GM23338 (cell line): Measurements from ENCODE around the gene ABCB11. TPM values are rescaled to one million over a fixed set of nuclear protein-coding genes. Genes with fewer than 3 reads are reported as not detected.

Experiments
- ATAC-seq: fragments of 200-7000 bp; cut with Tn5 transposase; 3 replicates; pipeline ENCODE4 v1.9.1; 2020
- DNase-seq: peaks from one replicate; pipeline ENCODE4 v3.0.0-alpha.2; 2015; ENCODE audit warnings: low spot score
- H2AFZ ChIP-seq: fragments of 200-600 bp; sonication (generic); 2 replicates; pipeline ENCODE4 v1.8.0; 2016; ENCODE audit warnings: antibody characterized with exemption, mild to moderate bottlenecking, moderate library complexity
- H3F3A ChIP-seq: fragments of 200-600 bp; sonication (generic); replicated peaks from 2 replicates; pipeline ENCODE4 v1.8.0; 2017; ENCODE audit warnings: antibody characterized with exemption, mixed run types, low read depth
- H3K27ac ChIP-seq: fragments of 200-600 bp; sonication (generic); 2 replicates; pipeline ENCODE4 v1.6.1; 2016; ENCODE audit warnings: low read depth
- H3K27me3 ChIP-seq: fragments of 200-600 bp; sonication (generic); 2 replicates; pipeline ENCODE4 v1.8.0; 2016; ENCODE audit warnings: mild to moderate bottlenecking, mixed run types, moderate library complexity; ENCODE audit not compliant: insufficient read depth
- H3K36me3 ChIP-seq: fragments of 200-600 bp; sonication (generic); 2 replicates; pipeline ENCODE4 v1.8.0; 2016; ENCODE audit warnings: mild to moderate bottlenecking; ENCODE audit not compliant: insufficient read depth
- H3K4me1 ChIP-seq: fragments of 200-600 bp; sonication (generic); 2 replicates; pipeline ENCODE4 v1.8.0; 2016; ENCODE audit warnings: mild to moderate bottlenecking, moderate library complexity; ENCODE audit not compliant: insufficient read depth
- H3K4me2 ChIP-seq: fragments of 200-600 bp; sonication (generic); 2 replicates; pipeline ENCODE4 v1.7.1; 2017; ENCODE audit warnings: mixed run types
- H3K4me3 ChIP-seq: fragments of 200-600 bp; sonication (generic); 2 replicates; pipeline ENCODE4 v1.6.1; 2016; ENCODE audit warnings: mixed run types
- H3K79me2 ChIP-seq: fragments of 200-600 bp; sonication (generic); replicated peaks from 2 replicates; pipeline ENCODE4 v1.8.0; 2017; ENCODE audit warnings: mild to moderate bottlenecking; ENCODE audit not compliant: insufficient read depth
- H3K9me2 ChIP-seq: fragments of 200-600 bp; sonication (generic); 2 replicates; pipeline ENCODE4 v1.8.0; 2017; ENCODE audit not compliant: insufficient read depth
- H4K20me1 ChIP-seq: fragments of 200-600 bp; sonication (generic); replicated peaks from 2 replicates; pipeline ENCODE4 v1.8.0; 2017; ENCODE audit warnings: mild to moderate bottlenecking; ENCODE audit not compliant: insufficient read depth
- H3K27ac Mint-ChIP-seq: 2 replicates; pipeline ENCODE4 v1.8.0; 2020; ENCODE audit warnings: inconsistent platforms, mild to moderate bottlenecking, moderate library complexity, mixed read lengths
- H3K27me3 Mint-ChIP-seq: 3 replicates; pipeline ENCODE4 v1.8.0; 2022; ENCODE audit warnings: low read depth, mild to moderate bottlenecking, moderate library complexity, mixed read lengths, inconsistent platforms; ENCODE audit not compliant: insufficient read depth, poor library complexity
- H3K36me3 Mint-ChIP-seq: 3 replicates; pipeline ENCODE4 v1.8.0; 2021; ENCODE audit warnings: low read depth, mild to moderate bottlenecking, inconsistent platforms, moderate library complexity, mixed read lengths
- H3K4me1 Mint-ChIP-seq: 3 replicates; pipeline ENCODE4 v1.8.0; 2020; ENCODE audit warnings: mild to moderate bottlenecking, inconsistent platforms, mixed read lengths
- H3K4me3 Mint-ChIP-seq: 3 replicates; pipeline ENCODE4 v1.8.0; 2021; ENCODE audit warnings: moderate library complexity, mild to moderate bottlenecking, inconsistent platforms, mixed read lengths
- H3K9me3 Mint-ChIP-seq: 3 replicates; pipeline ENCODE4 v1.8.0; 2020; ENCODE audit warnings: moderate library complexity, mild to moderate bottlenecking, inconsistent platforms, mixed read lengths
- CREB1 ChIP-seq: fragments of 250-450 bp; sonication (Bioruptor Pico); IDR thresholded peaks from 2 replicates; pipeline ENCODE4 v1.5.0; 2020; ENCODE audit warnings: low read depth, mild to moderate bottlenecking, moderate library complexity
- EZH2 ChIP-seq: fragments of 200-600 bp; sonication (generic); IDR thresholded peaks from one replicate; pipeline ENCODE4 v1.8.0; 2017; ENCODE audit warnings: antibody characterized with exemption, mild to moderate bottlenecking, low read depth; ENCODE audit not compliant: unreplicated experiment
- EZH2phosphoT487 ChIP-seq: fragments of 200-600 bp; sonication (generic); IDR thresholded peaks from one replicate; pipeline ENCODE4 v1.8.1; 2018; ENCODE audit warnings: antibody characterized with exemption; ENCODE audit not compliant: unreplicated experiment
- JUNB ChIP-seq: IDR thresholded peaks from one replicate; pipeline ENCODE4 v1.6.1; 2016; ENCODE audit warnings: antibody characterized with exemption; ENCODE audit not compliant: unreplicated experiment
- NANOG ChIP-seq: IDR thresholded peaks from 2 replicates; pipeline ENCODE4 v1.6.1; 2016; ENCODE audit warnings: antibody characterized with exemption, borderline replicate concordance
- POLR2AphosphoS5 ChIP-seq: IDR thresholded peaks from 2 replicates; pipeline ENCODE4 v1.6.1; 2016; ENCODE audit warnings: antibody characterized with exemption, low read depth
- STAT1 ChIP-seq: IDR thresholded peaks from one replicate; pipeline ENCODE4 v1.6.1; 2016; ENCODE audit warnings: antibody characterized with exemption; ENCODE audit not compliant: unreplicated experiment
- ZNF331 ChIP-seq: fragments of 250-450 bp; sonication (Bioruptor Pico); IDR thresholded peaks from 2 replicates; pipeline ENCODE4 v1.5.0; 2020; ENCODE audit warnings: low read depth, mild to moderate bottlenecking, moderate library complexity
- polyA plus RNA-seq: library from polyadenylated mRNA; unstranded; fragments of >200 nt; fragmentation: Nextera tagmentation; extraction: Ambion mirVana; gene quantifications from 2 replicates; pipeline ENCODE4 v1.2.1, GENCODE V29; 2016
- total RNA-seq: library from RNA; depleted of rRNA; stranded (reverse); fragments of >200 nt; shearing (Covaris generic); gene quantifications from 2 replicates; pipeline ENCODE4 v1.2.3, GENCODE V29; 2014
- TF ChIP-seq, protein P1 (sequence below), 2 experiments: fragments of 200-600 bp in 1 of 2; sonication (generic) in 1 of 2; conservative IDR thresholded peaks; 2 replicates each; pipeline versions ENCODE4 v1.5.1 to v1.6.1; 2016 to 2017; ENCODE audit warnings: antibody characterized with exemption in 2 of 2, low read depth in 2 of 2, mild to moderate bottlenecking in 2 of 2, moderate library complexity in 1 of 2
- TF ChIP-seq, protein P2 (sequence below): fragments of 250-450 bp; sonication (Bioruptor Pico); IDR thresholded peaks from 2 replicates; pipeline ENCODE4 v1.5.0; 2020; ENCODE audit warnings: mild to moderate bottlenecking, moderate library complexity
- TF ChIP-seq, protein P3 (sequence below): IDR thresholded peaks from 2 replicates; pipeline ENCODE4 v1.6.1; 2016; ENCODE audit warnings: antibody characterized with exemption
- TF ChIP-seq, protein P4 (sequence below): IDR thresholded peaks from one replicate; pipeline ENCODE4 v1.6.1; 2018; ENCODE audit warnings: antibody characterized with exemption; ENCODE audit not compliant: unreplicated experiment

The ABCB11 gene
- total and polyA plus RNA-seq, 2 experiments from 2014 or later, result not detected

DNA sequence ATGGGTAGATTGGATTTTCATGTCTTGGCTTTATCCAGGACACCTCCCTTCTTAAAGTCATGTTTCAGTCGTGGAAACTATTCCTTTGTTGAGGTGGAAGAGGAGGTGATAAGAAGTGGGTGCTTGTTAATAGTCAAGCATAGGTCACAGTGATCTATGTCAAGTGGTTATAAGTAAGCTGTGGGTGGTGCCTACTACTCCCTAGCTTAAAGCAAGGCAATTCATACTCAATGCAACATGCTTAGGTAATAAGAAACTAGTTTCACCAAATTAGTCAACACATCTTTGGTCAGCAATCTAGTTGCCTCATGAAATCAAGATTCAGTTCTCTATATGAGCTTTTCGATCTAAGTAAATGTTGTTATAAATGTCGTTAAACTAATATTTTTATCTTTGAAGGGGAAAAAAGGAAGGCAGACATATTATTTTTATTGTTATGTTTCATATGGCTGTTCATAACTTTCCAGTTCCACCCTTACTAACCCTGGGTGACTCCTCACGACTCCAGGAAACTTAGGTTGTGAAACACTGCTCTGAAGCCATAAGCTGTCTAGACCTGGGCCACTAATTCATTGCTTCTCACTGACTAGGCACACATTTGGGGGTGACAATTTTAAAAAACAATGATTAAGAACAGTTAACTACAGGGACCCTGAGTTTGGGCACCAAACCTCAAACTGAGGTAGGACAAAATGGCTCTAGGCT lies 5.8 kb upstream of the ABCB11 start:
- Histone ChIP-seq H3K4me2 (no peak overlapping the region), H3F3A (no peaks in the 10 kb centered on the region), H3K79me2 (no peaks in the 10 kb centered on the region), H2AFZ (no peak overlapping the region), H3K9me2 (peaks cover 4% of the 10 kb centered on the region; the same call in 1 of the 2 replicates), H3K36me3 (no peaks in the 10 kb centered on the region), H3K27ac (no peak overlapping the region), H3K27me3 (no peaks in the 10 kb centered on the region), H3K4me3 (no peak overlapping the region), H3K4me1 (no peaks in the 10 kb centered on the region; the same call in 1 of the 2 replicates), H4K20me1 (no peaks in the 10 kb centered on the region)
- TF ChIP-seq EZH2 (no peak), POLR2AphosphoS5 (no peak), JUNB (no peak), ZNF331 (CRISPR knock-in tag) (no peak), STAT1 (no peak), NANOG (no peak), CREB1 (CRISPR knock-in tag) (no peak), EZH2phosphoT487 (no peak)
- TF ChIP-seq, protein P1, sequence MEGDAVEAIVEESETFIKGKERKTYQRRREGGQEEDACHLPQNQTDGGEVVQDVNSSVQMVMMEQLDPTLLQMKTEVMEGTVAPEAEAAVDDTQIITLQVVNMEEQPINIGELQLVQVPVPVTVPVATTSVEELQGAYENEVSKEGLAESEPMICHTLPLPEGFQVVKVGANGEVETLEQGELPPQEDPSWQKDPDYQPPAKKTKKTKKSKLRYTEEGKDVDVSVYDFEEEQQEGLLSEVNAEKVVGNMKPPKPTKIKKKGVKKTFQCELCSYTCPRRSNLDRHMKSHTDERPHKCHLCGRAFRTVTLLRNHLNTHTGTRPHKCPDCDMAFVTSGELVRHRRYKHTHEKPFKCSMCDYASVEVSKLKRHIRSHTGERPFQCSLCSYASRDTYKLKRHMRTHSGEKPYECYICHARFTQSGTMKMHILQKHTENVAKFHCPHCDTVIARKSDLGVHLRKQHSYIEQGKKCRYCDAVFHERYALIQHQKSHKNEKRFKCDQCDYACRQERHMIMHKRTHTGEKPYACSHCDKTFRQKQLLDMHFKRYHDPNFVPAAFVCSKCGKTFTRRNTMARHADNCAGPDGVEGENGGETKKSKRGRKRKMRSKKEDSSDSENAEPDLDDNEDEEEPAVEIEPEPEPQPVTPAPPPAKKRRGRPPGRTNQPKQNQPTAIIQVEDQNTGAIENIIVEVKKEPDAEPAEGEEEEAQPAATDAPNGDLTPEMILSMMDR (conservative IDR thresholded peaks at IDR 0.05; ENCODE audit: low read depth in 2 of 2), result no peak
- TF ChIP-seq, protein P2, sequence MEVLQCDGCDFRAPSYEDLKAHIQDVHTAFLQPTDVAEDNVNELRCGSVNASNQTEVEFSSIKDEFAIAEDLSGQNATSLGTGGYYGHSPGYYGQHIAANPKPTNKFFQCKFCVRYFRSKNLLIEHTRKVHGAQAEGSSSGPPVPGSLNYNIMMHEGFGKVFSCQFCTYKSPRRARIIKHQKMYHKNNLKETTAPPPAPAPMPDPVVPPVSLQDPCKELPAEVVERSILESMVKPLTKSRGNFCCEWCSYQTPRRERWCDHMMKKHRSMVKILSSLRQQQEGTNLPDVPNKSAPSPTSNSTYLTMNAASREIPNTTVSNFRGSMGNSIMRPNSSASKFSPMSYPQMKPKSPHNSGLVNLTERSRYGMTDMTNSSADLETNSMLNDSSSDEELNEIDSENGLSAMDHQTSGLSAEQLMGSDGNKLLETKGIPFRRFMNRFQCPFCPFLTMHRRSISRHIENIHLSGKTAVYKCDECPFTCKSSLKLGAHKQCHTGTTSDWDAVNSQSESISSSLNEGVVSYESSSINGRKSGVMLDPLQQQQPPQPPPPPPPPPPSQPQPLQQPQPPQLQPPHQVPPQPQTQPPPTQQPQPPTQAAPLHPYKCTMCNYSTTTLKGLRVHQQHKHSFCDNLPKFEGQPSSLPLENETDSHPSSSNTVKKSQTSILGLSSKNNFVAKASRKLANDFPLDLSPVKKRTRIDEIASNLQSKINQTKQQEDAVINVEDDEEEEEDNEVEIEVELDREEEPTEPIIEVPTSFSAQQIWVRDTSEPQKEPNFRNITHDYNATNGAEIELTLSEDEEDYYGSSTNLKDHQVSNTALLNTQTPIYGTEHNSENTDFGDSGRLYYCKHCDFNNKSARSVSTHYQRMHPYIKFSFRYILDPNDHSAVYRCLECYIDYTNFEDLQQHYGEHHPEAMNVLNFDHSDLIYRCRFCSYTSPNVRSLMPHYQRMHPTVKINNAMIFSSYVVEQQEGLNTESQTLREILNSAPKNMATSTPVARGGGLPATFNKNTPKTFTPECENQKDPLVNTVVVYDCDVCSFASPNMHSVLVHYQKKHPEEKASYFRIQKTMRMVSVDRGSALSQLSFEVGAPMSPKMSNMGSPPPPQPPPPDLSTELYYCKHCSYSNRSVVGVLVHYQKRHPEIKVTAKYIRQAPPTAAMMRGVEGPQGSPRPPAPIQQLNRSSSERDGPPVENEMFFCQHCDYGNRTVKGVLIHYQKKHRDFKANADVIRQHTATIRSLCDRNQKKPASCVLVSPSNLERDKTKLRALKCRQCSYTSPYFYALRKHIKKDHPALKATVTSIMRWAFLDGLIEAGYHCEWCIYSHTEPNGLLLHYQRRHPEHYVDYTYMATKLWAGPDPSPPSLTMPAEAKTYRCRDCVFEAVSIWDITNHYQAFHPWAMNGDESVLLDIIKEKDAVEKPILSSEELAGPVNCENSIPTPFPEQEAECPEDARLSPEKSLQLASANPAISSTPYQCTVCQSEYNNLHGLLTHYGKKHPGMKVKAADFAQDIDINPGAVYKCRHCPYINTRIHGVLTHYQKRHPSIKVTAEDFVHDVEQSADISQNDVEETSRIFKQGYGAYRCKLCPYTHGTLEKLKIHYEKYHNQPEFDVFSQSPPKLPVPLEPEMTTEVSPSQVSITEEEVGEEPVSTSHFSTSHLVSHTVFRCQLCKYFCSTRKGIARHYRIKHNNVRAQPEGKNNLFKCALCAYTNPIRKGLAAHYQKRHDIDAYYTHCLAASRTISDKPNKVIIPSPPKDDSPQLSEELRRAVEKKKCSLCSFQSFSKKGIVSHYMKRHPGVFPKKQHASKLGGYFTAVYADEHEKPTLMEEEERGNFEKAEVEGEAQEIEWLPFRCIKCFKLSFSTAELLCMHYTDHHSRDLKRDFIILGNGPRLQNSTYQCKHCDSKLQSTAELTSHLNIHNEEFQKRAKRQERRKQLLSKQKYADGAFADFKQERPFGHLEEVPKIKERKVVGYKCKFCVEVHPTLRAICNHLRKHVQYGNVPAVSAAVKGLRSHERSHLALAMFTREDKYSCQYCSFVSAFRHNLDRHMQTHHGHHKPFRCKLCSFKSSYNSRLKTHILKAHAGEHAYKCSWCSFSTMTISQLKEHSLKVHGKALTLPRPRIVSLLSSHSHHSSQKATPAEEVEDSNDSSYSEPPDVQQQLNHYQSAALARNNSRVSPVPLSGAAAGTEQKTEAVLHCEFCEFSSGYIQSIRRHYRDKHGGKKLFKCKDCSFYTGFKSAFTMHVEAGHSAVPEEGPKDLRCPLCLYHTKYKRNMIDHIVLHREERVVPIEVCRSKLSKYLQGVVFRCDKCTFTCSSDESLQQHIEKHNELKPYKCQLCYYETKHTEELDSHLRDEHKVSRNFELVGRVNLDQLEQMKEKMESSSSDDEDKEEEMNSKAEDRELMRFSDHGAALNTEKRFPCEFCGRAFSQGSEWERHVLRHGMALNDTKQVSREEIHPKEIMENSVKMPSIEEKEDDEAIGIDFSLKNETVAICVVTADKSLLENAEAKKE (CRISPR knock-in tag), result no peak
- TF ChIP-seq, protein P3, sequence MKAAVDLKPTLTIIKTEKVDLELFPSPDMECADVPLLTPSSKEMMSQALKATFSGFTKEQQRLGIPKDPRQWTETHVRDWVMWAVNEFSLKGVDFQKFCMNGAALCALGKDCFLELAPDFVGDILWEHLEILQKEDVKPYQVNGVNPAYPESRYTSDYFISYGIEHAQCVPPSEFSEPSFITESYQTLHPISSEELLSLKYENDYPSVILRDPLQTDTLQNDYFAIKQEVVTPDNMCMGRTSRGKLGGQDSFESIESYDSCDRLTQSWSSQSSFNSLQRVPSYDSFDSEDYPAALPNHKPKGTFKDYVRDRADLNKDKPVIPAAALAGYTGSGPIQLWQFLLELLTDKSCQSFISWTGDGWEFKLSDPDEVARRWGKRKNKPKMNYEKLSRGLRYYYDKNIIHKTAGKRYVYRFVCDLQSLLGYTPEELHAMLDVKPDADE, result no peak
- TF ChIP-seq, protein P4, sequence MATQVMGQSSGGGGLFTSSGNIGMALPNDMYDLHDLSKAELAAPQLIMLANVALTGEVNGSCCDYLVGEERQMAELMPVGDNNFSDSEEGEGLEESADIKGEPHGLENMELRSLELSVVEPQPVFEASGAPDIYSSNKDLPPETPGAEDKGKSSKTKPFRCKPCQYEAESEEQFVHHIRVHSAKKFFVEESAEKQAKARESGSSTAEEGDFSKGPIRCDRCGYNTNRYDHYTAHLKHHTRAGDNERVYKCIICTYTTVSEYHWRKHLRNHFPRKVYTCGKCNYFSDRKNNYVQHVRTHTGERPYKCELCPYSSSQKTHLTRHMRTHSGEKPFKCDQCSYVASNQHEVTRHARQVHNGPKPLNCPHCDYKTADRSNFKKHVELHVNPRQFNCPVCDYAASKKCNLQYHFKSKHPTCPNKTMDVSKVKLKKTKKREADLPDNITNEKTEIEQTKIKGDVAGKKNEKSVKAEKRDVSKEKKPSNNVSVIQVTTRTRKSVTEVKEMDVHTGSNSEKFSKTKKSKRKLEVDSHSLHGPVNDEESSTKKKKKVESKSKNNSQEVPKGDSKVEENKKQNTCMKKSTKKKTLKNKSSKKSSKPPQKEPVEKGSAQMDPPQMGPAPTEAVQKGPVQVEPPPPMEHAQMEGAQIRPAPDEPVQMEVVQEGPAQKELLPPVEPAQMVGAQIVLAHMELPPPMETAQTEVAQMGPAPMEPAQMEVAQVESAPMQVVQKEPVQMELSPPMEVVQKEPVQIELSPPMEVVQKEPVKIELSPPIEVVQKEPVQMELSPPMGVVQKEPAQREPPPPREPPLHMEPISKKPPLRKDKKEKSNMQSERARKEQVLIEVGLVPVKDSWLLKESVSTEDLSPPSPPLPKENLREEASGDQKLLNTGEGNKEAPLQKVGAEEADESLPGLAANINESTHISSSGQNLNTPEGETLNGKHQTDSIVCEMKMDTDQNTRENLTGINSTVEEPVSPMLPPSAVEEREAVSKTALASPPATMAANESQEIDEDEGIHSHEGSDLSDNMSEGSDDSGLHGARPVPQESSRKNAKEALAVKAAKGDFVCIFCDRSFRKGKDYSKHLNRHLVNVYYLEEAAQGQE, result no peak
- DNase-seq (no peak), ATAC-seq (no peak)
- Mint-ChIP-seq H3K36me3 (peaks cover 1% of the 10 kb centered on the region; the same call in 1 of the 3 replicates), H3K4me1 (peaks cover 4% of the 10 kb centered on the region; the same call in 2 of the 3 replicates), H3K4me3 (no peak overlapping the region), H3K27me3 (no peaks in the 10 kb centered on the region), H3K27ac (no peak overlapping the region), H3K9me3 (no peaks in the 10 kb centered on the region; the same call in 2 of the 3 replicates)
